Endodermal cell (in vitro differentiated cells): Measurements from ENCODE around the gene IRGQ. TPM values are rescaled to one million over a fixed set of nuclear protein-coding genes. Genes with fewer than 3 reads are reported as not detected.
A peak's percentile ranks its signal among the peaks of the same experiment; 100 is the strongest.
"Not testable (repeated sequence)": the region's sequence is repeated elsewhere in the genome, so short reads cannot be mapped to it uniquely, and the experiment has no call there.

Experiments
- DNase-seq: peaks from one replicate; pipeline ENCODE4 v3.0.0-alpha.2; 2017
- H3K27ac ChIP-seq: 2 replicates; pipeline ENCODE4 v1.5.1; 2013; ENCODE audit warnings: mild to moderate bottlenecking, low read depth, low read length, moderate library complexity
- H3K27me3 ChIP-seq: 2 replicates; pipeline ENCODE4 v1.6.1; 2013; ENCODE audit warnings: mild to moderate bottlenecking, low read length, moderate library complexity; ENCODE audit not compliant: insufficient read depth, control insufficient read depth, poor library complexity, severe bottlenecking
- H3K36me3 ChIP-seq: 2 replicates; pipeline ENCODE4 v1.7.0; 2013; ENCODE audit warnings: mild to moderate bottlenecking, low read length, moderate library complexity; ENCODE audit not compliant: control insufficient read depth, insufficient read depth
- H3K4me1 ChIP-seq: one replicate; pipeline ENCODE4 v1.7.0; 2013; ENCODE audit warnings: low read length; ENCODE audit not compliant: control insufficient read depth, insufficient read depth
- H3K4me3 ChIP-seq: 2 replicates; pipeline ENCODE4 v1.5.1; 2013; ENCODE audit warnings: mild to moderate bottlenecking, low read length, moderate library complexity
- H3K9ac ChIP-seq: 2 replicates; pipeline ENCODE4 v1.6.1; 2013; ENCODE audit warnings: mild to moderate bottlenecking, low read length, moderate library complexity; ENCODE audit not compliant: poor library complexity, severe bottlenecking; ENCODE audit errors: extremely low read depth
- H3K9me3 ChIP-seq: 2 replicates; pipeline ENCODE4 v1.6.1; 2013; ENCODE audit warnings: mild to moderate bottlenecking, low read length, moderate library complexity; ENCODE audit not compliant: control insufficient read depth
- H3K27ac Mint-ChIP-seq: 2 replicates; pipeline ENCODE4 v1.8.0; 2020; ENCODE audit warnings: mixed read lengths
- H3K27me3 Mint-ChIP-seq: 2 replicates; pipeline ENCODE4 v1.8.0; 2021; ENCODE audit warnings: mild to moderate bottlenecking, mixed read lengths; ENCODE audit not compliant: insufficient read depth
- H3K36me3 Mint-ChIP-seq: 2 replicates; pipeline ENCODE4 v1.8.0; 2020; ENCODE audit warnings: low read depth, mixed read lengths
- H3K4me1 Mint-ChIP-seq: 2 replicates; pipeline ENCODE4 v1.8.0; 2020; ENCODE audit warnings: mixed read lengths
- H3K4me3 Mint-ChIP-seq: 2 replicates; pipeline ENCODE4 v1.8.0; 2020; ENCODE audit warnings: mild to moderate bottlenecking, moderate library complexity, mixed read lengths
- H3K9me3 Mint-ChIP-seq: 2 replicates; pipeline ENCODE4 v1.8.0; 2020; ENCODE audit warnings: mild to moderate bottlenecking, mixed read lengths
- CTCF ChIP-seq: fragments of 200-600 bp; sonication (generic); conservative IDR thresholded peaks from 2 replicates; pipeline ENCODE4 v1.5.0; 2021; ENCODE audit warnings: antibody characterized with exemption, mild to moderate bottlenecking
- WGBS, 2 experiments: methylation state at CpG; one replicate each; pipeline versions ENCODE4 v1.1.5 to v1.1.7; 2013; ENCODE audit warnings: missing lambda C conversion rate in 2 of 2, mixed read lengths in 1 of 2; ENCODE audit not compliant: insufficient coverage in 1 of 2, insufficient read length in 1 of 2; 5-methylcytosine and 5-hydroxymethylcytosine counted together
- total RNA-seq, 2 donors: library from RNA; stranded (reverse); fragmentation: NEBNext Ultra II Directional in 1 of 2; extraction: Animal tissue kit (Norgen Biotek cat#: 25700) in 1 of 2; gene quantifications; 2 replicates in 1 of 2; 3 replicates in 1 of 2; pipeline ENCODE4 v1.2.1, GENCODE V29; 2021

The IRGQ gene
- total RNA-seq, 2 donors from 2014 or later, result 39.7 to 46.0 TPM

- H3K4me1 ChIP-seq, result no peaks in the 10 kb centered on the region
- no peak for DNase-seq
- Mint-ChIP-seq H3K36me3 (no peaks in the 10 kb centered on the region), H3K4me1 (peaks cover 14% of the 10 kb centered on the region), H3K4me3 (peak overlapping the region; percentile 70), H3K27me3 (peaks cover 84% of the 10 kb centered on the region), H3K27ac (no peak overlapping the region), H3K9me3 (peaks cover 2% of the 10 kb centered on the region)
- WGBS, 2 experiments, result 84% methylated on average over 6 to 10 of the region's 13 CpGs
- H3K27ac ChIP-seq, result no peak overlapping the region
- H3K9me3 ChIP-seq, result no peaks in the 10 kb centered on the region
- peaks cover 43% of the 10 kb centered on the region for H3K27me3 ChIP-seq
- no peak overlapping the region for H3K9ac ChIP-seq
- TF ChIP-seq CTCF, result no peak
- no peaks in the 10 kb centered on the region for H3K36me3 ChIP-seq
- H3K4me3 ChIP-seq, result peak overlapping the region; percentile 86
These were observed 42.5 kb upstream of the IRGQ start for GRCh38 chr19:43638214-43638994.

GRCh38 chr19:43636121-43636683, 40.3 kb upstream of the IRGQ start:
- 79% methylated on average over 14 of the region's 14 CpGs; no CpG with 5 or more reads in 1 of the 2 experiments for WGBS, 2 experiments
- H3K27ac Mint-ChIP-seq, result no peak overlapping the region
- Histone ChIP-seq H3K4me3 (no peak overlapping the region), H3K9me3 (no peaks in the 10 kb centered on the region), H3K36me3 (no peaks in the 10 kb centered on the region), H3K27me3 (peaks cover 39% of the 10 kb centered on the region), H3K4me1 (no peaks in the 10 kb centered on the region), H3K9ac (no peak overlapping the region), H3K27ac (peak overlapping the region; percentile 89)
- no peak for TF ChIP-seq CTCF
- peaks cover under 1% of the 10 kb centered on the region for H3K9me3 Mint-ChIP-seq
- H3K36me3 Mint-ChIP-seq, result no peaks in the 10 kb centered on the region
- peak; percentile 79 for DNase-seq
- peaks cover 82% of the 10 kb centered on the region for H3K27me3 Mint-ChIP-seq
- peaks cover 14% of the 10 kb centered on the region for H3K4me1 Mint-ChIP-seq
- no peak overlapping the region for H3K4me3 Mint-ChIP-seq

DNA sequence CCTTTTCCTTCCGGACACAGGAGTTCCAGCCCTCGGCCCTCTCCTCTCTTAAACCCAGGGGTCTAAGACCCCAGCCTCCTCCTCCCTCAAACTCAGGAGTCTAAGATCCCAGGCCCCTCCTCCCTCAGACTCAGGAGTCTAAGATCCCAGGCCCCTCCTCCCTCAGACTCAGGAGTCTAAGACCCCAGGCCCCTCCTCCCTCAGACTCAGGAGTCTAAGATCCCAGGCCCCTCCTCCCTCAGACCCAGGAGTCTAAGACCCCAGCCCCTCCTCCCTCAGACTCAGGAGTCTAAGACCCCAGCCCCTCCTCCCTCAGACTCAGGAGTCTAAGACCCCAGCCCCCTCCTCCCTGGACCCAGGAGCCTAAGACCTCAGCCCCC, 39.6 kb upstream of the IRGQ start:
- H3K36me3 Mint-ChIP-seq, DNase-seq: not testable (repeated sequence)
- H3K27me3 Mint-ChIP-seq, result peaks cover 81% of the 10 kb centered on the region

More for the DNA sequence above, 39.6 kb upstream of the IRGQ start:
- H3K4me1 Mint-ChIP-seq, result peaks cover 14% of the 10 kb centered on the region
- H3K9ac ChIP-seq, H3K9me3 ChIP-seq, H3K27ac Mint-ChIP-seq, H3K36me3 ChIP-seq, H3K9me3 Mint-ChIP-seq, H3K4me1 ChIP-seq: not testable (repeated sequence)
- Histone ChIP-seq H3K27me3 (peaks cover 32% of the 10 kb centered on the region), H3K4me3 (peak overlapping the region; percentile 71), H3K27ac (peak overlapping the region; percentile 89)
- 26 to 80% methylated on average over 1 to 2 of the region's 2 CpGs for WGBS, 2 experiments
- H3K4me3 Mint-ChIP-seq, result peak overlapping the region; percentile 53
